Measurements from ENCODE around the gene ENDOV. TPM values are rescaled to one million over a fixed set of nuclear protein-coding genes. Genes with fewer than 3 reads are reported as not detected.
A peak's percentile ranks its signal among the peaks of the same experiment; 100 is the strongest.

Gene ENDOV
- total RNA-seq, 1 experiment from 2014 or later: 28.0 TPM

DNA sequence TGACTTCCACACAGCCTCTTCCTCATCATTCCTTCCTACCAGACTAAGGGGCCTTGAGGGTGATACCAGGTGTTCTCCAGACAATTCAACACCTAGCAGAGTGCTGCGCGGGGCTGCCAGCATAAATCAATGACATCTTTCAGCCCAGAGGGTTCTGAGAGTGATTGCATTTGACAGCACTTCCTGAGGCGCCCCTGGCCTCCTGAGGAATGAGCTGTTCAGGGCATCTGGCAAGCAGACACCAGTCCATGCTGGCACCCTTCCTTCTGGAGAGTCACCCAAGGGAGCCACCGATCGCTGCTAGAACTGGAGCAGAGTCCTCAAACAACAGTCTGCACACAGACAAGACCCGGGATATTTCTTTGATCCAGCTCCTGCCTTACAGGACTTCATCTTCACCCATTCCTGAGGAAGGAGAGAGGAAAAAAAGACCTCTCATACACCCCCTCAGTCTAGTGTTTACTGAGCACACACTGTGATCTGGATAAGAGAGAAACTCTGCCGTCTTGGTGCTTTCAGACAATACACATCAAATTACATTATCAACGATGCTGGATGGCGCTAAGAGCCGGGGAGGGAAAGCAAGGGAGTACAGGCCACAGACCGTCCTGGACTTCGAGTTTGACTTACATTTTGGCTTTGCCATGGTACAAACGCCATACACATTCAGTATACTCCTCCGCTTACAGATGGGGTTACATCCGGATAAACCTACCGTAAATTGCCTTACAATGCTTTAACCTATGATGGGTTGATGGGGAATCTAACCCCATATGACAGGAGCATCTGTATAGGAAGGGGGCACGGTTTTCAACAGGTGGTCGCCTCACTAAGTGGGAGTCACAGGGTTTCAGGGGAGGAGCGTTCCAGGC, 38.4 kb downstream of the ENDOV start:
- Mint-ChIP-seq H3K4me3 (ENCODE audit: unreplicated experiment) (peak overlapping the region; percentile 92), H3K9me3 (ENCODE audit: unreplicated experiment) (no peaks in the 10 kb centered on the region), H3K36me3 (ENCODE audit: insufficient read depth, unreplicated experiment) (no peaks in the 10 kb centered on the region), H3K4me1 (ENCODE audit: insufficient read depth, unreplicated experiment) (peaks cover 9% of the 10 kb centered on the region), H3K27ac (ENCODE audit: low read depth, unreplicated experiment) (peak overlapping the region; percentile 99), H3K27me3 (ENCODE audit: insufficient read depth, unreplicated experiment) (no peaks in the 10 kb centered on the region)
- intact Hi-C loops (cut with micrococcal nuclease): no loop called here
- BruUV-seq (replicated peaks): no TSS peak
- CTCF ChIA-PET: interaction anchor here (0.6 to 1.4 kb wide), 5 partner anchors 10 to 538 kb away, joined by 3 to 6 read pairs (median 3); no protein-coding TSS in a partner anchor
- POLR2A ChIA-PET: interaction anchor here (0.5 to 2.5 kb wide), 19 partner anchors 10 to 889 kb away, joined by 3 to 19 read pairs (median 4); partner anchors contain the start of genes CEP131 and ENDOV
- TF ChIP-seq, protein P1, sequence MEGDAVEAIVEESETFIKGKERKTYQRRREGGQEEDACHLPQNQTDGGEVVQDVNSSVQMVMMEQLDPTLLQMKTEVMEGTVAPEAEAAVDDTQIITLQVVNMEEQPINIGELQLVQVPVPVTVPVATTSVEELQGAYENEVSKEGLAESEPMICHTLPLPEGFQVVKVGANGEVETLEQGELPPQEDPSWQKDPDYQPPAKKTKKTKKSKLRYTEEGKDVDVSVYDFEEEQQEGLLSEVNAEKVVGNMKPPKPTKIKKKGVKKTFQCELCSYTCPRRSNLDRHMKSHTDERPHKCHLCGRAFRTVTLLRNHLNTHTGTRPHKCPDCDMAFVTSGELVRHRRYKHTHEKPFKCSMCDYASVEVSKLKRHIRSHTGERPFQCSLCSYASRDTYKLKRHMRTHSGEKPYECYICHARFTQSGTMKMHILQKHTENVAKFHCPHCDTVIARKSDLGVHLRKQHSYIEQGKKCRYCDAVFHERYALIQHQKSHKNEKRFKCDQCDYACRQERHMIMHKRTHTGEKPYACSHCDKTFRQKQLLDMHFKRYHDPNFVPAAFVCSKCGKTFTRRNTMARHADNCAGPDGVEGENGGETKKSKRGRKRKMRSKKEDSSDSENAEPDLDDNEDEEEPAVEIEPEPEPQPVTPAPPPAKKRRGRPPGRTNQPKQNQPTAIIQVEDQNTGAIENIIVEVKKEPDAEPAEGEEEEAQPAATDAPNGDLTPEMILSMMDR (IDR thresholded peaks at IDR 0.05; ENCODE audit: unreplicated experiment): no peak
- no peak for DNase-seq (ENCODE audit: unreplicated experiment)

DNA sequence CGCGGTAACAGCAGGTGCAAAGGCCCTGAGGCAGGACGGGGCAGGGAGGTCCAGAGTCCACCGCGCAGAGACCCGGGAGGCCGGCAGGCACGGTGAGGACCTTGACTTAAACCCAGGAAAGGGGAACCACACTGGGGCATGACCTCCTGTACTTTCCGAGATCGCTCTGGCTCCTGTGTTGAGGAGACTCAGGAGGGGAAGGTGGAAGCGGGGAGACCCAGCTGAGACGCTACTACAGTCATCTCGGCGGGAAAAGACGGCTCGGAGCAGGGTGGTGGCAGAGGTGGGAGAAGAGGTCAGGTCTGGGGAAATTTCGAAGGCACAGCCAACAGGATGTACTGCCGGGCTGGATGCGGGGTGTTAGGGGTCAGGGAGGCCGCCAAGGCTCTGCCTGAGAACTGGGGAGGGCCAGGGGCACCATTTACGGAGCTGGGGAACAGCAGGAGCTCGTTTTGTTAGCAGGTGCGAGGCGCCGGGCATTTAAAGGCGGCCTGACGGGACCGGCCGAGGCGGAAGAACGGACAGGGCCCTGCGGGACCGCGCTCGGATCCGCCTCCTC, 39.1 kb downstream of the ENDOV start:
- no peak for DNase-seq (ENCODE audit: unreplicated experiment)
- BruUV-seq (replicated peaks): TSS peak; percentile 78
- H3K36me3 Mint-ChIP-seq (ENCODE audit: insufficient read depth, unreplicated experiment): no peaks in the 10 kb centered on the region
- peak overlapping the region; percentile 99 for H3K27ac Mint-ChIP-seq (ENCODE audit: low read depth, unreplicated experiment)
- TF ChIP-seq, protein P1 (IDR thresholded peaks at IDR 0.05; ENCODE audit: unreplicated experiment): no peak
- CTCF ChIA-PET: interaction anchor here (0.6 to 0.7 kb wide), 5 partner anchors 79 to 463 kb away, joined by 3 to 4 read pairs (median 3); no protein-coding TSS in a partner anchor
- peaks cover 9% of the 10 kb centered on the region for H3K4me1 Mint-ChIP-seq (ENCODE audit: insufficient read depth, unreplicated experiment)
- H3K9me3 Mint-ChIP-seq (ENCODE audit: unreplicated experiment): no peaks in the 10 kb centered on the region
- no peaks in the 10 kb centered on the region for H3K27me3 Mint-ChIP-seq (ENCODE audit: insufficient read depth, unreplicated experiment)
- H3K4me3 Mint-ChIP-seq (ENCODE audit: unreplicated experiment): peak overlapping the region; percentile 92
- intact Hi-C loops (cut with micrococcal nuclease): no loop called here
- POLR2A ChIA-PET: interaction anchor here (0.5 to 2.5 kb wide), 37 partner anchors 9 to 888 kb away, joined by 3 to 19 read pairs (median 4); partner anchors contain the start of genes CEP131, ENDOV and RPTOR

DNA sequence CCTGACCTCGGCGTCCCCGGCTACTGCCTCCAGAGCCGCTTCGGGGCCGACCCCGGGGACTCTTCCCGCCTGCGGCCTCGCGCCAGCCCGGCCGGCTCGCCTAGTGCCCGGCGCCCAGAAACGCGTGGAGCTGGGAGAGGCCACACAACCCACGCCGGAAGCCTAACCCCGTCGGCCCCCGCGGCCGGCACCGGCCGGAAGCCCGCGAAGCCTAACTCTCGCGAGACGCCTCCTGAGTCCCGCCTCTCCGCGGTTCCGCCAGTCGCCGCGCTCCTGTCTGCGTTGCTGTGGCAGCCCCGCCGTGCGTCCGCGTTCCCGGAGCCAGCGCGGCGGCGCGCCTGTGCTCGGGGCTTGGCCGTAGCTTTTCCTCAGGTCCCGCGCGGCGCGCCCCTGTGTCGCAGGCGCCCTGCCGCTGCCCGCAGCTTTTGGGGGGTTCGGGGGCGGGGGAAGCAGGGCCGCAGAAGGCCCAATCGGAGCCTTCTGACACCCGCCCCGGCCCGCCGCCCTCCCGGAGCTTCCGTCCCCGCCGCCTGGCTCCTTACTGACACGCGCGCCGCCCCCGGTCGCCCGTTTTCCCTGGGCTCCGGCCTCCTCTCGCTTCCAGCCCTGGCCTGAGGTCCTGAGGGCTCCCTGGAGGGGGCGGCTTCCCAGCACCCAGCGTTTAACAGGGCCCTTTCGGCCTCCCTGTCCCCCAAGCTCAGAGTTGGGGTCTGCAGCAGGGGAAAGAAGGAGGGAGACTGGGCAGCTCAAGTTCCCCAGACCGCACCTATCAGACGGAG, 39.8 kb downstream of the ENDOV start:
- Mint-ChIP-seq H3K27me3 (ENCODE audit: insufficient read depth, unreplicated experiment) (no peaks in the 10 kb centered on the region), H3K9me3 (ENCODE audit: unreplicated experiment) (no peaks in the 10 kb centered on the region), H3K4me3 (ENCODE audit: unreplicated experiment) (peak overlapping the region; percentile 92), H3K36me3 (ENCODE audit: insufficient read depth, unreplicated experiment) (no peaks in the 10 kb centered on the region), H3K27ac (ENCODE audit: low read depth, unreplicated experiment) (peak overlapping the region; percentile 99), H3K4me1 (ENCODE audit: insufficient read depth, unreplicated experiment) (peaks cover 9% of the 10 kb centered on the region)
- ChIA-PET POLR2A (interaction anchor here (0.6 to 2.5 kb wide), 39 partner anchors 8 to 768 kb away, joined by 3 to 19 read pairs (median 4); partner anchors contain the start of genes CEP131, ENDOV and RPTOR), CTCF (interaction anchor here (0.5 to 0.7 kb wide), 7 partner anchors 41 to 949 kb away, joined by 3 to 4 read pairs (median 3); no protein-coding TSS in a partner anchor)
- intact Hi-C loops (cut with micrococcal nuclease): no loop called here
- no TSS peak for BruUV-seq (replicated peaks)
- TF ChIP-seq, protein P1 (IDR thresholded peaks at IDR 0.05; ENCODE audit: unreplicated experiment): no peak
- DNase-seq (ENCODE audit: unreplicated experiment): peak; percentile 94

Measured in MCF 10A (cell line).